BLaER1 (cell line): ENCODE data around the gene GSTA1.
"Not testable (repeated sequence)": the region's sequence is repeated elsewhere in the genome, so short reads cannot be mapped to it uniquely, and the experiment has no call there.

Source experiments
- H3K27ac ChIP-seq: shearing (Covaris generic); formaldehyde crosslinking; 2 replicates; pipeline ENCODE4 v1.8.1; 2022
- H3K27me3 ChIP-seq: shearing (Covaris generic); formaldehyde crosslinking; 2 replicates; pipeline ENCODE4 v1.8.1; 2022
- H3K36me3 ChIP-seq: shearing (Covaris generic); formaldehyde crosslinking; 2 replicates; pipeline ENCODE4 v1.8.1; 2022
- H3K4me1 ChIP-seq: shearing (Covaris generic); formaldehyde crosslinking; 2 replicates; pipeline ENCODE4 v1.8.1; 2022
- H3K4me2 ChIP-seq: shearing (Covaris generic); formaldehyde crosslinking; 2 replicates; pipeline ENCODE4 v1.8.1; 2022
- H3K4me3 ChIP-seq: shearing (Covaris generic); formaldehyde crosslinking; 2 replicates; pipeline ENCODE4 v1.8.1; 2022
- H3K9ac ChIP-seq: shearing (Covaris generic); formaldehyde crosslinking; 2 replicates; pipeline ENCODE4 v1.8.1; 2022
- H3K9me3 ChIP-seq: shearing (Covaris generic); formaldehyde crosslinking; 2 replicates; pipeline ENCODE4 v1.8.1; 2022
- H4K20me1 ChIP-seq: shearing (Covaris generic); formaldehyde crosslinking; 2 replicates; pipeline ENCODE4 v1.8.1; 2022
- Cebpa-rat ChIP-seq: shearing (Covaris generic); IDR thresholded peaks from 2 replicates; pipeline ENCODE4 v1.8.1; 2022

GSTA1 gene

GRCh38 chr6:52801188-52801841 lies 2.3 kb downstream of the GSTA1 start:
- no peaks in the 10 kb centered on the region for H3K36me3 ChIP-seq

DNA sequence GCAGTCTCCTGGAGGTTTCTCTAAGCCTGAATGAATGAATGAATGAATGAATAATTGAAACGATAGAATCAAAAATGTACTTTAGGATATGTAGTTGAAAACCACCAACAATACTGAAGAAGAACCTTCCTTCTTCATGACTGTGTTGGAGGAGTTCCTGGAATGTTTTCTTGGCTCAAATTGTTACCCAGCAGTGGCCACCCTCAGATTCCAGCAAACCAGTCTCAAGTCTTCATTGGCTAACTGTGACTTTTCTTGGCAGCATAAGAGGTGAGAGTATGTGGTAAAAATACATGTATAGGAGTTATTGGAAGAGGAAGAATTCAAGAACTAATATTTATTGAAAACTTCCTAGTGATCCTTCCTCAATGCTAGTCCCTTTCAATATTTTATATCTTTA lies 4.3 kb downstream of the GSTA1 start:
- not testable (repeated sequence) for H3K9me3 ChIP-seq, H3K4me2 ChIP-seq, H3K9ac ChIP-seq, H3K4me1 ChIP-seq, H3K27me3 ChIP-seq, H4K20me1 ChIP-seq, H3K27ac ChIP-seq, H3K36me3 ChIP-seq, H3K4me3 ChIP-seq

More at GRCh38 chr6:52801188-52801841, 2.3 kb downstream of the GSTA1 start:
- Histone ChIP-seq H3K4me2 (no peak overlapping the region), H3K4me3 (no peak overlapping the region), H4K20me1 (no peaks in the 10 kb centered on the region), H3K27me3 (no peaks in the 10 kb centered on the region), H3K9ac (no peak overlapping the region), H3K27ac (no peak overlapping the region), H3K9me3 (no peaks in the 10 kb centered on the region), H3K4me1 (no peaks in the 10 kb centered on the region)
- TF ChIP-seq Cebpa-rat: no peak

- not testable (repeated sequence) for H3K4me1 ChIP-seq, H3K36me3 ChIP-seq, H3K4me2 ChIP-seq, H4K20me1 ChIP-seq, H3K4me3 ChIP-seq, H3K27me3 ChIP-seq, H3K9ac ChIP-seq, H3K27ac ChIP-seq
- peaks cover 15% of the 10 kb centered on the region for H3K9me3 ChIP-seq
Observed at GRCh38 chr6:52794366-52794765, 9.2 kb downstream of the GSTA1 start.

DNA sequence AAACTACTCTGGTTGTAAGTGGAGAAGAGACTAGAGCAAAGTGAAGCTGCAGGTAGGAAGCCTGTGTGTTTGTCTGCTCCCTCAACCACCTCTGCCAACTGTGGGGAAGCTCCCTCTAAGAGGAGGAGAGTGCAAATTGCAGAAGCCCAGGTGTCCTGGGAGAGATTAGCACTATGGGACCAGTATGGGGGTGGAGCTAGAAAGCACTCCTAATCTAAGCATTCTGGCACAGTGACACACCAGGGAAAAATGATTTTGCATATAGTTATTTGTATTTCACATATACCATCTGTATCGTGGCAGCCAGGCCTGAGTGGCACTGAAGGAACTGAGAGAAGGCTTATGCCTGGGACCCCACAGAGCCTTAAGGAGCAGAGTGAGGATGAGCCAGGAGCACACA lies 12.8 kb downstream of the GSTA1 start:
- peaks cover 21% of the 10 kb centered on the region for H3K9me3 ChIP-seq
- H3K4me3 ChIP-seq: no peak overlapping the region
- no peak overlapping the region for H3K27ac ChIP-seq
- no peak overlapping the region for H3K4me2 ChIP-seq
- H3K9ac ChIP-seq: no peak overlapping the region
- no peaks in the 10 kb centered on the region for H4K20me1 ChIP-seq
- H3K36me3 ChIP-seq: no peaks in the 10 kb centered on the region
- no peaks in the 10 kb centered on the region for H3K27me3 ChIP-seq
- no peak for TF ChIP-seq Cebpa-rat
- H3K4me1 ChIP-seq: no peaks in the 10 kb centered on the region

DNA sequence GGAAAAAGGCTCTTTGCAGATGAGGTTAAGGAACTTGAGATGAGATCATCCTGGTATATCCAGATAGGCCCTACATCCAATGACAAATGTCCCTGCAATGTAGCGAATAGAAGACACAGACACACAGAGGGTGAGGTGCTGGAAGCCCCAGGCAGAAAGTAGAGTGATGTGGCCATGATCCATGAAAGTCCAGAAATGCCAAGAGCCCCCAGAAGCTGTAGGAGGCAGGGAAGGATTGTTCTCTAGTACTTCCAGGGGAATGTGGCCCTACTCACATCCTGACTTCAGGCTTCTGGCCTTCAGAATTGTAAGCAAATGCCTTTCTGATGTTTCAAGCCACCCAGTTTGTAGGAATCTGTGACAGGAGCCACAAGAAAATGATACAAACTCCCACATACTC lies 14.0 kb downstream of the GSTA1 start:
- not testable (repeated sequence) for H3K4me3 ChIP-seq, H3K4me2 ChIP-seq, H3K27me3 ChIP-seq, H3K4me1 ChIP-seq, H4K20me1 ChIP-seq, H3K27ac ChIP-seq, H3K9ac ChIP-seq, H3K36me3 ChIP-seq
- peaks cover 21% of the 10 kb centered on the region for H3K9me3 ChIP-seq

- Histone ChIP-seq H4K20me1 (no peaks in the 10 kb centered on the region), H3K9ac (no peak overlapping the region), H3K9me3 (peaks cover 21% of the 10 kb centered on the region), H3K4me3 (no peak overlapping the region), H3K4me2 (no peak overlapping the region), H3K36me3 (no peaks in the 10 kb centered on the region), H3K27me3 (no peaks in the 10 kb centered on the region), H3K4me1 (no peaks in the 10 kb centered on the region), H3K27ac (no peak overlapping the region)
- TF ChIP-seq Cebpa-rat: no peak
Observed at GRCh38 chr6:52788478-52788877, 15.1 kb downstream of the GSTA1 start.

GRCh38 chr6:52787917-52788316 lies 15.7 kb downstream of the GSTA1 start:
- Histone ChIP-seq H3K4me2 (no peak overlapping the region), H3K36me3 (no peaks in the 10 kb centered on the region), H3K4me1 (no peaks in the 10 kb centered on the region), H3K27me3 (no peaks in the 10 kb centered on the region), H4K20me1 (no peaks in the 10 kb centered on the region), H3K27ac (no peak overlapping the region), H3K9me3 (peaks cover 16% of the 10 kb centered on the region), H3K9ac (no peak overlapping the region), H3K4me3 (no peak overlapping the region)
- TF ChIP-seq Cebpa-rat: no peak

DNA sequence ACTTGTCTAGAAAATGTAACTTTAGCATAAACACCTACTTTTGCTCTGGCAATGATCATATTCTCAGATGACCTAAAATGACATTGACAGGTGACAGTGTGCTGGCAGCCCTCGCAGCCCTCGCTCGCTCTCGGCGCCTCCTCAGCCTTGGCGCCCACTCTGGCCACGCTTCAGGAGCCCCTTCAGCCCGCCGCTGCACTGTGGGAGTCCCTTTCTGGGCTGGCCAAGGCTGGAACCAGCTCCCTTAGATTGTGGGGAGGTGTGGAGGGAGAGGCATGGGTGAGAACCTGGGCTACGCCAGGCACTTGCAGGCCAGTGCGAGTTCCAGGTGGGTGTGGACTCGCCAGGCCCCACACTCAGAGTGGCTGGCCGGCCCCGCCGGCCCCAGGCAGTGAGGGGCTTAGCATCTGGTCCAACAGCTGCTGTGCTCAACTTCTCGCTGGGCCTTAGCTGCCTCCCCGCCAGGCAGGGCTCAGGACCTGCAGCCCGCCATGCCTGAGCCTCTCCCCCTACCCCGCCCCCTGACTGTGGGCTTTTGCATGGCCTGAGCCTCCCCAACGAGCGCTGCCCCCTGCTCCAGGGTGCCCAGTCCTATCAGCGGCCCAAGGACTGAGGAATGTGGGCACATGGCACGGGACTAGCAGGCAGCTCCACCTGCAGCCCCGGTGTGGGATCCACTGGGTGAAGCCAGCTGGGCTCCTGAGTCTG lies 17.2 kb downstream of the GSTA1 start:
- Histone ChIP-seq H3K27me3 (no peaks in the 10 kb centered on the region), H3K4me3 (no peak overlapping the region), H3K4me1 (no peaks in the 10 kb centered on the region), H3K4me2 (no peak overlapping the region), H3K36me3 (no peaks in the 10 kb centered on the region), H3K27ac (no peak overlapping the region), H3K9ac (no peak overlapping the region), H3K9me3 (peaks cover 7% of the 10 kb centered on the region; the same call in 1 of the 2 replicates), H4K20me1 (no peaks in the 10 kb centered on the region)
- no peak for TF ChIP-seq Cebpa-rat

GRCh38 chr6:52782696-52783274 lies 20.8 kb downstream of the GSTA1 start:
- H3K4me2 ChIP-seq, H3K27me3 ChIP-seq, H3K9me3 ChIP-seq, H3K36me3 ChIP-seq, H3K27ac ChIP-seq, H3K4me3 ChIP-seq, H3K4me1 ChIP-seq, H3K9ac ChIP-seq, H4K20me1 ChIP-seq: not testable (repeated sequence)

- not testable (repeated sequence) for H3K4me1 ChIP-seq, H3K27me3 ChIP-seq, H4K20me1 ChIP-seq, H3K36me3 ChIP-seq, H3K9me3 ChIP-seq, H3K27ac ChIP-seq, H3K4me3 ChIP-seq, H3K9ac ChIP-seq, H3K4me2 ChIP-seq
Observed at GRCh38 chr6:52782209-52782608, 21.4 kb downstream of the GSTA1 start.
